SK-N-SH treated with all-trans-retinoic acid at 6 μM for 48 hours (cell line): ENCODE results near the gene PIK3R4.

Experiments
- ESRRG ChIP-seq: fragments of 250-450 bp; sonication (Bioruptor Pico); IDR thresholded peaks from 2 replicates; pipeline ENCODE4 v1.6.1; 2021; ENCODE audit warnings: mild to moderate bottlenecking
- PATZ1 ChIP-seq: fragments of 250-450 bp; sonication (Bioruptor Pico); IDR thresholded peaks from 2 replicates; pipeline ENCODE4 v1.8.0; 2020; ENCODE audit warnings: mild to moderate bottlenecking, moderate library complexity, borderline replicate concordance
- RARB ChIP-seq: fragments of 250-450 bp; sonication (Bioruptor Pico); IDR thresholded peaks from 2 replicates; pipeline ENCODE4 v1.8.0; 2021; ENCODE audit warnings: mild to moderate bottlenecking, moderate library complexity
- SNAI2 ChIP-seq: fragments of 250-450 bp; sonication (Bioruptor Pico); IDR thresholded peaks from 2 replicates; pipeline ENCODE4 v1.5.0; 2020; ENCODE audit warnings: mild to moderate bottlenecking, moderate library complexity
- TCF4 ChIP-seq: fragments of 250-450 bp; sonication (Bioruptor Pico); IDR thresholded peaks from 2 replicates; pipeline ENCODE4 v1.8.0; 2021; ENCODE audit warnings: mild to moderate bottlenecking, moderate library complexity, borderline replicate concordance
- ZC3H10 ChIP-seq: fragments of 250-450 bp; sonication (Bioruptor Pico); IDR thresholded peaks from 2 replicates; pipeline ENCODE4 v1.5.1; 2021; ENCODE audit warnings: mild to moderate bottlenecking, moderate library complexity
- ZFP3 ChIP-seq: fragments of 250-450 bp; sonication (Bioruptor Pico); IDR thresholded peaks from 2 replicates; pipeline ENCODE4 v1.5.0; 2020; ENCODE audit warnings: mild to moderate bottlenecking, moderate library complexity
- ZFP30 ChIP-seq: fragments of 450-650 bp; formaldehyde crosslinking; IDR thresholded peaks from 2 replicates; pipeline ENCODE4 v1.5.0; 2022; ENCODE audit warnings: mild to moderate bottlenecking, moderate library complexity
- ZNF565 ChIP-seq: fragments of 450-650 bp; formaldehyde crosslinking; conservative IDR thresholded peaks from 2 replicates; pipeline ENCODE4 v1.5.0; 2020; ENCODE audit warnings: low read depth, mild to moderate bottlenecking, moderate library complexity

DNA sequence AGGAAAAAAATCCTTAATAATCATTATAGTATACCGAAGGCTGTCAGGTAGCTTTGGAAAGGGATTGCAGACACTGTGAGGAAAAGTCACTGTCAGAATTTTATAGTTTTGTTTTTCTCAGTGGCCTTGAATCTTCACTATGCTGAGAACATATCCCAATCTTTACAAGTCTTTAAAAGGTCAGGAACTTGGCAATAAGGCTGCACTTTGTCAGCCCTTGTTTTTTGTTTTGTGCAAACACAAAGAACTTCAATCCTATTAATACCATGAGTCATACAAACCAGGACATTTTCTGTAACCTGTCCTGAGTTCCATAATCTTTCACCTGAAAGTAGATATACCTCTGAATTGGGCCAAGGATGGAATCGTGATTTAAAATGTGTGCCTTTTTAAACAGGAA lies 45.6 kb upstream of the PIK3R4 start:
- TF ChIP-seq ZFP3 (CRISPR knock-in tag) (no peak), ZNF565 (CRISPR knock-in tag) (no peak), TCF4 (CRISPR knock-in tag) (no peak), ESRRG (no peak), RARB (CRISPR knock-in tag) (no peak), PATZ1 (no peak), ZFP30 (CRISPR knock-in tag) (no peak), ZC3H10 (CRISPR knock-in tag) (no peak), SNAI2 (CRISPR knock-in tag) (no peak)
